ENCODE data around the gene MICAL2. TPM values are rescaled to one million over a fixed set of nuclear protein-coding genes. Genes with fewer than 3 reads are reported as not detected.

The MICAL2 gene
- total and polyA plus RNA-seq, 2 of the 8 experiments (the other 6 are each of a cell fraction or from before 2014, with no cell fraction given), result 1.3 to 4.1 TPM

DNA sequence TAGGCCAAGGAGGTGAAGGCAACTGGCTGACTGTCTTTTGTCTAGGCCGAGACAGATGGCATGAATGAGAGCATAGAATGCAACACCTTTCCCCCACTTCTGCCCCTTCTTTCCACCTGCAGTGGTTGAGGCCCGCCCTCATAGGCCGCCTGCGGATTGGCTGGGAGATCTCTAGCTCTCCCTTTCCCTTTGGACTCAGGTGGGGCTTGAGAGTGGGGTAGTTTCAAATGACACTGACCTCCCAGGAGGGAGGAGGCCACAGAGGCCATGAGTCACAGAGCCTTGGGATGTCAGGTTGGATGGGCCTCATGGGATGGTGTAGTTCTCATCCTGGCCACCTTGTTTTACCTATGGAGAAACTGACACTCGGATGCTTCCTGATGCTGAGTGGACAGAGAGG, 9.1 kb downstream of the MICAL2 start:
- Histone ChIP-seq H3K36me3 (ENCODE audit: control insufficient read depth in 2 of 4, insufficient read depth in 4 of 4, low read length in 3 of 4) (no peaks in the 10 kb centered on the region), H3K79me2 (ENCODE audit: control insufficient read depth in 1 of 2, insufficient read depth in 2 of 2, low read length in 2 of 2) (no peaks in the 10 kb centered on the region), H3K4me2 (ENCODE audit: insufficient read depth in 1 of 2, low read depth in 2 of 2, low read length in 2 of 2) (no peak overlapping the region), H3K23me2 (ENCODE audit: low read depth, low read length) (no peaks in the 10 kb centered on the region), H2BK5ac (ENCODE audit: low read depth, low read length) (no peak overlapping the region; the same call in 1 of the 2 replicates), H3K9me3 (ENCODE audit: insufficient read depth in 2 of 2, low read depth in 1 of 2, low read length in 1 of 2) (no peaks in the 10 kb centered on the region), H4K8ac (ENCODE audit: extremely low read depth, insufficient read depth, low read length) (no peak overlapping the region), H2BK15ac (ENCODE audit: low read length) (no peak overlapping the region), H3K4me3 (ENCODE audit: extremely low read depth in 1 of 4, insufficient read depth in 2 of 4, low read depth in 3 of 4, low read length in 4 of 4) (no peak overlapping the region), H4K20me1 (replicated peaks in 1 of 2; ENCODE audit: control insufficient read depth in 1 of 2, insufficient read depth in 2 of 2, low read length in 2 of 2) (no peaks in the 10 kb centered on the region), H2BK12ac (ENCODE audit: low read depth, low read length) (no peak overlapping the region), H3K9ac (replicated peaks in 1 of 4; ENCODE audit: extremely low read depth in 1 of 4, low read depth in 3 of 4, low read length in 3 of 4) (no peak overlapping the region), H3K23ac (ENCODE audit: insufficient read length) (no peak overlapping the region), H2BK120ac (replicated peaks; ENCODE audit: low read depth, low read length) (no peak overlapping the region), H3K56ac (replicated peaks; ENCODE audit: insufficient read length, low read depth, low read length) (no peak overlapping the region), H2AK5ac (ENCODE audit: low read depth, low read length) (no peak overlapping the region; the same call in 1 of the 2 replicates), H4K91ac (replicated peaks; ENCODE audit: insufficient read length, low read length) (no peak overlapping the region), H4K5ac (ENCODE audit: insufficient read length, low read depth, low read length) (no peak overlapping the region), H3K79me1 (ENCODE audit: low read depth, low read length) (no peaks in the 10 kb centered on the region), H3K14ac (ENCODE audit: insufficient read length) (no peak overlapping the region), H2BK20ac (ENCODE audit: low read length) (0 out of 2 replicates have a peak overlapping the region, but pooled peaks have one; percentile 13), H3K27ac (ENCODE audit: low read depth, low read length) (no peak overlapping the region), H3K4me1 (replicated peaks in 1 of 4; ENCODE audit: control insufficient read depth in 3 of 4, insufficient read depth in 4 of 4, low read length in 3 of 4) (no peaks in the 10 kb centered on the region), H3K4ac (replicated peaks; ENCODE audit: insufficient read length, low read depth, low read length) (no peak overlapping the region), H3K27me3 (replicated peaks in 1 of 4; ENCODE audit: control insufficient read depth in 3 of 4, extremely low read depth in 1 of 4, insufficient read depth in 3 of 4, low read length in 3 of 4) (0 out of 7 replicates have a peak, but pooled peaks cover 0 to 3% (median 0%) of the 10 kb centered on the region in 4 experiments), H3K18ac (ENCODE audit: extremely low read depth, low read length) (no peak overlapping the region), H2AFZ (ENCODE audit: low read length) (no peak overlapping the region)
- ChIA-PET POLR2A (ENCODE audit: partially characterized antibody) (interaction anchor here (0.9 kb wide), 1 partner anchor 8 kb away, joined by 4 read pairs; no protein-coding TSS in a partner anchor), CTCF (ENCODE audit: partially characterized antibody) (interaction anchor here (0.6 to 11.9 kb wide), 15 partner anchors 11 to 170 kb away, joined by 3 to 137 read pairs (median 4); no protein-coding TSS in a partner anchor)
- DNase-seq (ENCODE audit: low read depth in 1 of 2, low spot score in 2 of 2) (no peak), FAIRE-seq (no peak)
- WGBS, 2 experiments (ENCODE audit: extremely low coverage in 1 of 2, insufficient coverage in 1 of 2, insufficient read length in 1 of 2, insufficient replicate concordance in 2 of 2, low coverage in 1 of 2, low lambda C conversion rate in 2 of 2, missing lambda C conversion rate in 1 of 2), result 87% methylated on average over 5 of the region's 5 CpGs; no CpG with 5 or more reads in 1 of the 2 experiments
- no peak for TF ChIP-seq NANOG (IDR thresholded peaks at IDR 0.05; ENCODE audit: insufficient read depth, low read depth, low read length, poor library complexity, severe bottlenecking)
- TF ChIP-seq CTCF (IDR thresholded peaks at IDR 0.05; ENCODE audit: control extremely low read depth in 1 of 3, insufficient read depth in 1 of 3, low read depth in 1 of 3, low read length in 3 of 3), result no peak
- TF ChIP-seq, protein P1, sequence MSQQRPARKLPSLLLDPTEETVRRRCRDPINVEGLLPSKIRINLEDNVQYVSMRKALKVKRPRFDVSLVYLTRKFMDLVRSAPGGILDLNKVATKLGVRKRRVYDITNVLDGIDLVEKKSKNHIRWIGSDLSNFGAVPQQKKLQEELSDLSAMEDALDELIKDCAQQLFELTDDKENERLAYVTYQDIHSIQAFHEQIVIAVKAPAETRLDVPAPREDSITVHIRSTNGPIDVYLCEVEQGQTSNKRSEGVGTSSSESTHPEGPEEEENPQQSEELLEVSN (IDR thresholded peaks at IDR 0.05), result no peak
- no peak for TF ChIP-seq YY1 (IDR thresholded peaks at IDR 0.05; ENCODE audit: low read depth, low read length)
- no peak for TF ChIP-seq ZNF274 (IDR thresholded peaks at IDR 0.05; ENCODE audit: borderline replicate concordance, extremely low read depth, low read length)
- TF ChIP-seq SP4 (IDR thresholded peaks at IDR 0.05; ENCODE audit: low read length), result no peak
- no peak for TF ChIP-seq CHD1 (IDR thresholded peaks at IDR 0.05; ENCODE audit: low read depth, low read length)
- TF ChIP-seq CHD2 (IDR thresholded peaks at IDR 0.05; ENCODE audit: low read length), result no peak
- no peak for TF ChIP-seq PHF8 (conservative IDR thresholded peaks at IDR 0.05; ENCODE audit: low read depth, low read length)
- no peak for TF ChIP-seq CTBP2 (IDR thresholded peaks at IDR 0.05; ENCODE audit: borderline replicate concordance, insufficient read depth, insufficient read length, low read length)
- no peak for TF ChIP-seq SUZ12 (IDR thresholded peaks at IDR 0.05; ENCODE audit: low read length)

Measured in H1 (cell line).